Activated T-cell treated with anti-CD3 and anti-CD28 coated beads for 1 hour (primary cell): ENCODE data around the gene PSMB4.
A peak's percentile ranks its signal among the peaks of the same experiment; 100 is the strongest.
"Not testable (repeated sequence)": the region's sequence is repeated elsewhere in the genome, so short reads cannot be mapped to it uniquely, and the experiment has no call there.

Experiments
- DNase-seq: peaks from one replicate; pipeline ENCODE4 v3.0.0-alpha.2; 2020; ENCODE audit warnings: low read depth

The PSMB4 gene

GRCh38 chr1:151399324-151400171 is at the start of gene PSMB4:
TSS of gene PSMB4 (plus strand) at chr1:151399573. CDS start at chr1:151399588, 15 bp downstream.
- DNase-seq, result peak; percentile 66

GRCh38 chr1:151350323-151350722 is 49.0 kb upstream of the PSMB4 start:
- not testable (repeated sequence) for DNase-seq

- DNase-seq, result no peak
Measured at GRCh38 chr1:151352021-151352718, 47.2 kb upstream of the PSMB4 start.

GRCh38 chr1:151356696-151357095 is 42.7 kb upstream of the PSMB4 start:
- no peak for DNase-seq

GRCh38 chr1:151361883-151362282 is 37.5 kb upstream of the PSMB4 start:
- DNase-seq, result no peak

GRCh38 chr1:151362308-151363155 is 36.8 kb upstream of the PSMB4 start:
- DNase-seq, result no peak

GRCh38 chr1:151364996-151365395 is 34.4 kb upstream of the PSMB4 start:
- DNase-seq, result no peak

GRCh38 chr1:151367658-151368392 is 31.5 kb upstream of the PSMB4 start:
- DNase-seq, result no peak

GRCh38 chr1:151368393-151369301 is 30.7 kb upstream of the PSMB4 start:
- DNase-seq, result no peak

GRCh38 chr1:151369302-151369610 is 30.1 kb upstream of the PSMB4 start:
- DNase-seq, result no peak

GRCh38 chr1:151369621-151370048 is 29.7 kb upstream of the PSMB4 start:
- DNase-seq, result no peak

- DNase-seq, result no peak
Measured at GRCh38 chr1:151370211-151370911, 29.0 kb upstream of the PSMB4 start.

- no peak for DNase-seq
Measured at GRCh38 chr1:151371370-151372057, 27.9 kb upstream of the PSMB4 start.

GRCh38 chr1:151372058-151372934 is 27.1 kb upstream of the PSMB4 start, which contains the start of gene SELENBP1:
TSS of gene SELENBP1 (minus strand) at chr1:151372705. CDS start at chr1:151372641, 64 bp downstream.
- DNase-seq, result no peak

- no peak for DNase-seq
Measured at GRCh38 chr1:151373196-151373595, 26.2 kb upstream of the PSMB4 start.

- DNase-seq, result no peak
Measured at GRCh38 chr1:151377150-151377884, 22.1 kb upstream of the PSMB4 start.

GRCh38 chr1:151384584-151384983 is 14.8 kb upstream of the PSMB4 start:
- no peak for DNase-seq

- DNase-seq, result no peak
Measured at GRCh38 chr1:151386002-151386401, 13.4 kb upstream of the PSMB4 start.
